Progenitor cell of endocrine pancreas (in vitro differentiated cells): Measurements from ENCODE around the gene P2RX4. TPM values are rescaled to one million over a fixed set of nuclear protein-coding genes. Genes with fewer than 3 reads are reported as not detected.
"Not testable (repeated sequence)": the region's sequence is repeated elsewhere in the genome, so short reads cannot be mapped to it uniquely, and the experiment has no call there.

ENCODE experiments used
- DNase-seq: peaks from one replicate; pipeline ENCODE4 v3.0.0; 2021; ENCODE audit warnings: low spot score; ENCODE audit not compliant: unreplicated experiment
- H3K27ac Mint-ChIP-seq: 2 replicates; pipeline ENCODE4 v1.8.0; 2021; ENCODE audit warnings: mild to moderate bottlenecking, moderate library complexity, mixed read lengths
- H3K27me3 Mint-ChIP-seq: 2 replicates; pipeline ENCODE4 v1.8.0; 2021; ENCODE audit warnings: mixed read lengths
- H3K36me3 Mint-ChIP-seq: 2 replicates; pipeline ENCODE4 v1.8.0; 2022; ENCODE audit warnings: mixed read lengths; ENCODE audit not compliant: insufficient read depth
- H3K4me1 Mint-ChIP-seq: 2 replicates; pipeline ENCODE4 v1.8.0; 2021; ENCODE audit warnings: low read depth, mixed read lengths
- H3K4me3 Mint-ChIP-seq: 2 replicates; pipeline ENCODE4 v1.8.0; 2021; ENCODE audit warnings: low read depth, mild to moderate bottlenecking, moderate library complexity, mixed read lengths
- H3K9me3 Mint-ChIP-seq: 2 replicates; pipeline ENCODE4 v1.8.0; 2021; ENCODE audit warnings: low read depth, mixed read lengths
- CTCF ChIP-seq: fragments of 200-600 bp; sonication (generic); IDR thresholded peaks from one replicate; pipeline ENCODE4 v1.5.0; 2021; ENCODE audit warnings: antibody characterized with exemption, mild to moderate bottlenecking; ENCODE audit not compliant: unreplicated experiment
- total RNA-seq: library from RNA; stranded (reverse); gene quantifications from 2 replicates; pipeline ENCODE4 v1.2.1, GENCODE V29; 2021

Gene P2RX4
- total RNA-seq, 1 donor from 2014 or later, result 23.9 TPM

DNA sequence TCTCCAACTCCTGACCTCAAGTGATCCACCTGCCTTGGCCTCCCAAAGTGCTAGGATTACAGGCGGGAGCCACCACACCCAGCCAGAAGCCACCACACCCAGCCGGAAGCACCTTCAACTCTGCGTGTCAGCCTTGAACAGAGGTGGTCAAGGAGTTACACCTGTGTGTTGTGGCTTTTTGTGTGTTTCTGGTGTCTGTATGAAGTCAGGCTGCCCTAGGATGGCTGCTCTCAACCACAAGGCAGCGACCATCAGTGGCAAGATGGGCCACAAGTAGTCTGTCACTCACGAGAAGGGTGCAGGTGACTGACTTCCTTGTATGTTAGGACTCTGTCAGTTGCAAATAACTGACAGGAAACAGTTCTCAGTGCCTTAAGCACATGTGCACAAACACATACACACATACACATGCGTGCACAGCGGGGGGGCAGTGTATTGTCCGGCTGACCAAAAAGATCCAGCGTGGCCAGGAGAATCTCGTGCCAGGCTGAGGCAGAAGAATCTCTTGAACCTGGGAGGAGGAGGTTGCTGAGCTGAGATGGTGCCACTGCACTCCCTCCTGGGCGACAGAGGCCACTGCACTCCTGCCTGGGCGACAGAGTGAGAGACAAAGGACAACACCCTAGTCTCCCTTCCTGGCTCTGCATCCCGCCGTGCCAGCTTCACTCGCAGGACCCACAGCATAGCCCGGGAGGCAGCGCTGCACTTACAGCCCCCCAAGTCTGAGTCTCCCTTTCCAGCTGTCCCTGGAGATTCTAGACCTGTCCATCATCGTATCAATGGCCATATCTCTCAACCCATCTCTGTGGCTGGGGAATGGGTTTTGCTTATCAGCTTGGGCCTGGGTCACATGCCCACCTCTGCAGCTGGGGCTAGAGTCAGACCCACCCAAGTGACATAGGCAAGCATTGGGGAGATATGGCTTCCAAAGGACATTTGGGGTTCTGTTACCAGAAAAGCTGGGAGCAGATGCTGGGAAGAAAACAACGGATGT is 13.7 kb downstream of the P2RX4 start:
- DNase-seq, result no peak
- no peak for TF ChIP-seq CTCF
- no peaks in the 10 kb centered on the region for H3K9me3 Mint-ChIP-seq

DNA sequence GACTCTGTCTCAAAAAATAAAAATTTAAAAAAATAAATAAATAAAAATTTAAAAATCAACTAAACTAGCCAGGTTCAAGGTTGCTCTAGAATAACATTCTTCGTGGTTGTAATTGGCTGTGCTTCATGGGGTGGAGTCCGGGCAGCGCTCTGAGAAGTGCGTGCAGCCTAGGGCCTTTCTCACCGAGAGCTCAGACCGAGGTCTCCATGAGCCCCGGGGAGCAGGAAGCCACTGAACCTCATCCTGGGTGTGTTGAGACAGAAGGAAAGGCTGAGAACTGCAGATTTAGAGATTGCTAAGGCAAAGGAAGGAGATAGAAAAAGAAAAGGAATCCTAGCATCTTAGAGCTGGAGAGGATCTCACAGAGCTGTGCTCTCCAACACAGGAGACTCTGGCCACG is 14.7 kb downstream of the P2RX4 start:
- Mint-ChIP-seq H3K4me3 (no peak overlapping the region), H3K9me3 (no peaks in the 10 kb centered on the region), H3K27ac (peak overlapping the region; percentile 26), H3K36me3 (peaks cover 18% of the 10 kb centered on the region), H3K27me3 (no peaks in the 10 kb centered on the region), H3K4me1 (peaks cover 12% of the 10 kb centered on the region)
- no peak for TF ChIP-seq CTCF
- DNase-seq, result no peak

More for the DNA sequence above, 13.7 kb downstream of the P2RX4 start:
- Mint-ChIP-seq H3K4me1 (peaks cover 12% of the 10 kb centered on the region), H3K27me3 (no peaks in the 10 kb centered on the region), H3K27ac (no peak overlapping the region), H3K4me3 (no peak overlapping the region), H3K36me3 (peaks cover 20% of the 10 kb centered on the region)

DNA sequence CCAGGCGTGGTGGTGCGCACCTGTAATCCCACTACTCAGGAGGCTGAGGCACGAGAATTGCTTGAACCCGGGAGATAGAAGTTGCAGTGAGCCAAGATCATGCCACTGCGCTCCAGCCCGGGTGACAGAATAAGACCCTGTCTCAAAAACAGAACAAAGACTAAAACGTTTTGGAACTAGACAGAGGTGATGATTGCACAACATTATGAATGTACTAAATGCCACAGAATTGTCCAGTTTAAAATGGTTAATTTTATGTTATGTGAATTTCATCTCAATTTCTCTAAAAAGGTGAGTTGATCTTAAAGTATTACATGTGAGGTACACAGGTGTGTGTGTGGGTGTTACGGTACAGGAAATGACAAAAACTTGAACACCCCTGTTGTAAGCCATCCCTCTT is 16.5 kb downstream of the P2RX4 start:
- Mint-ChIP-seq H3K4me1 (peaks cover 14% of the 10 kb centered on the region), H3K36me3 (peaks cover 17% of the 10 kb centered on the region), H3K4me3 (no peak overlapping the region), H3K27me3 (no peaks in the 10 kb centered on the region), H3K27ac (peak overlapping the region; percentile 99), H3K9me3 (no peaks in the 10 kb centered on the region)
- TF ChIP-seq CTCF, result no peak
- no peak for DNase-seq

DNA sequence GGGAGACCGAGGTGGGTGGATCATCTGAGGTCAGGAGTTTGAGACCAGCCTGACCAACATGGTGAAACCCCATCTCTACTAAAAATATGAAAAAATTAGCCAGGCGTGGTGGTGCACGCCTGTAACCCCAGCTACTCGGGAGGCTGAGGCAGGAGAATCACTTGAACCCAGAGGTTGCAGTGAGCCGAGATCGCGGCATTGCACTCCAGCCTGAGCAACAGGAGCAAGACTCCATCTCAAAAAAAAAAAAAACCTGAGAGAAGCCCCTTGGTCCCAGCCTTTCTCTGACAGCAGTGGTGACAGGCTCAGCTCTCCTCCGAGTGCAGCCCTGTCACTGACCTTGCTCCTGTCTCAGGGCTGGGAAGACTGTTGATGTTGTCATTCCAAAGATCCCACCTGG is 16.9 kb downstream of the P2RX4 start:
- not testable (repeated sequence) for H3K27me3 Mint-ChIP-seq

GRCh38 chr12:121227294-121227693 is 17.4 kb downstream of the P2RX4 start:
- Mint-ChIP-seq H3K4me3 (peak overlapping the region; percentile 38), H3K9me3 (no peaks in the 10 kb centered on the region), H3K27ac (peak overlapping the region; percentile 99), H3K36me3 (peaks cover 14% of the 10 kb centered on the region), H3K4me1 (peaks cover 14% of the 10 kb centered on the region), H3K27me3 (no peaks in the 10 kb centered on the region)
- TF ChIP-seq CTCF, result peak; percentile 12
- DNase-seq, result peak; percentile 53

More for the DNA sequence above, 16.9 kb downstream of the P2RX4 start:
- H3K36me3 Mint-ChIP-seq, result peaks cover 15% of the 10 kb centered on the region
- DNase-seq, H3K9me3 Mint-ChIP-seq, H3K4me3 Mint-ChIP-seq: not testable (repeated sequence)
- H3K4me1 Mint-ChIP-seq, result peaks cover 14% of the 10 kb centered on the region
- peak overlapping the region; percentile 99 for H3K27ac Mint-ChIP-seq
